CD4-positive, alpha-beta T cell (primary cell): ENCODE measurements around the gene PLET1. TPM values are rescaled to one million over a fixed set of nuclear protein-coding genes. Genes with fewer than 3 reads are reported as not detected.

Experiments used
- ATAC-seq: fragments of 200-7000 bp; cut with Tn5 transposase; one replicate; pipeline ENCODE4 v1.10.0; 2022; ENCODE audit warnings: mild to moderate bottlenecking; ENCODE audit not compliant: poor library complexity
- CTCF ChIA-PET: fragments of 350-600 bp; sonication (Branson Sonifier 250); formaldehyde crosslinking; loops from one replicate; lab custom pipeline; 2021; ENCODE audit warnings: antibody characterized with exemption, inconsistent platforms; lab: Charles Lee
- POLR2A ChIA-PET: fragments of 350-600 bp; sonication (Branson Sonifier 250); formaldehyde crosslinking; loops from one replicate; lab custom pipeline; 2021; ENCODE audit warnings: antibody characterized with exemption, inconsistent platforms; lab: Charles Lee
- DNase-seq, 14 experiments: peaks; one replicate each; pipeline ENCODE4 v3.0.0-alpha.2; 2013 to 2020; ENCODE audit warnings: mixed read lengths in 2 of 14
- H3K27ac ChIP-seq, 2 donors: one replicate each; pipeline versions ENCODE4 v1.5.1 to v1.7.0; 2013; ENCODE audit warnings: low read length in 2 of 2, low read depth in 1 of 2, mild to moderate bottlenecking in 1 of 2
- H3K27me3 ChIP-seq, 2 experiments: 1 replicate in 1 of 2; 2 replicates in 1 of 2; pipeline versions ENCODE4 v1.6.1 to v1.7.0; 2013; ENCODE audit warnings: low read length in 2 of 2, control low read depth in 1 of 2, mild to moderate bottlenecking in 1 of 2, moderate library complexity in 1 of 2; ENCODE audit not compliant: insufficient read depth in 2 of 2, control insufficient read depth in 1 of 2
- H3K36me3 ChIP-seq: one replicate; pipeline ENCODE4 v1.6.1; 2013; ENCODE audit warnings: low read length, control low read depth; ENCODE audit not compliant: insufficient read depth
- H3K4me1 ChIP-seq: one replicate; pipeline ENCODE4 v1.6.1; 2013; ENCODE audit warnings: low read length, control low read depth; ENCODE audit not compliant: insufficient read depth
- H3K4me3 ChIP-seq: one replicate; pipeline ENCODE4 v1.5.1; 2013; ENCODE audit warnings: mild to moderate bottlenecking, low read length, moderate library complexity
- H3K9me3 ChIP-seq, 2 experiments: 1 replicate in 1 of 2; 2 replicates in 1 of 2; pipeline versions ENCODE4 v1.6.1 to v1.7.0; 2013; ENCODE audit warnings: low read length in 2 of 2, mild to moderate bottlenecking in 2 of 2, control low read depth in 1 of 2, moderate library complexity in 1 of 2; ENCODE audit not compliant: control insufficient read depth in 1 of 2, insufficient read depth in 1 of 2
- H3K27ac Mint-ChIP-seq: one replicate; pipeline ENCODE4 v1.8.0; 2020; ENCODE audit warnings: mixed read lengths
- H3K27me3 Mint-ChIP-seq: one replicate; pipeline ENCODE4 v1.8.0; 2021; ENCODE audit warnings: mixed read lengths
- H3K36me3 Mint-ChIP-seq: one replicate; pipeline ENCODE4 v1.8.0; 2021; ENCODE audit warnings: low read depth, mixed read lengths
- H3K4me1 Mint-ChIP-seq: one replicate; pipeline ENCODE4 v1.8.0; 2021; ENCODE audit warnings: low read depth, mixed read lengths
- H3K4me3 Mint-ChIP-seq: one replicate; pipeline ENCODE4 v1.8.0; 2020; ENCODE audit warnings: mild to moderate bottlenecking, mixed read lengths
- H3K9me3 Mint-ChIP-seq: one replicate; pipeline ENCODE4 v1.8.0; 2020; ENCODE audit warnings: mixed read lengths
- CTCF ChIP-seq: fragments of 200-600 bp; IDR thresholded peaks from one replicate; pipeline ENCODE4 v1.8.0; 2022; ENCODE audit warnings: antibody characterized with exemption, mild to moderate bottlenecking
- intact Hi-C, 2 experiments: fragments of 100-400 bp; cut with DNase I in 1 of 2; cut with micrococcal nuclease in 1 of 2; formaldehyde crosslinking; loops; one replicate each; pipeline versions ENCODE4 v1.15.1 to v1.9.0; 2023 to 2025; cut with DNase I, micrococcal nuclease
- total RNA-seq, 174 experiments: library from RNA in 2 of 174; stranded (reverse) in 2 of 174; gene quantifications; one replicate each; pipeline ENCODE4 v1.2.3 and lab custom pipeline; 2021 to 2026

The PLET1 gene
- total RNA-seq, 2 experiments from 2014 or later, result not detected

- Mint-ChIP-seq H3K4me3 (peak overlapping the region; percentile 96), H3K9me3 (no peaks in the 10 kb centered on the region), H3K27ac (no peak overlapping the region), H3K36me3 (peaks cover 71% of the 10 kb centered on the region), H3K27me3 (no peaks in the 10 kb centered on the region), H3K4me1 (peaks cover 20% of the 10 kb centered on the region)
- CTCF ChIA-PET, result interaction anchor here (1.4 to 4.2 kb wide), 2 partner anchors 50 to 51 kb away, joined by 3 to 27 read pairs; no protein-coding TSS in a partner anchor
- ATAC-seq (no peak), DNase-seq (no peak)
- no peaks in the 10 kb centered on the region for H3K9me3 ChIP-seq
- peaks cover 17% of the 10 kb centered on the region for H3K4me1 ChIP-seq
- H3K36me3 ChIP-seq, result peaks cover 33% of the 10 kb centered on the region
- TF ChIP-seq CTCF, result no peak
- no peak overlapping the region for H3K4me3 ChIP-seq
- no peaks in the 10 kb centered on the region for H3K27me3 ChIP-seq
- intact Hi-C loops, result loop anchor here in 1 of 2 experiments (5.0 to 10.0 kb wide), 3 partner anchors 226 to 464 kb away; partner anchors contain the start of gene PPP2R1B
- H3K27ac ChIP-seq, result no peak overlapping the region
- POLR2A ChIA-PET, result no interaction called here
Observed at GRCh38 chr11:112228706-112229105, 32.0 kb downstream of the PLET1 start.

GRCh38 chr11:112227471-112227870 is 33.2 kb downstream of the PLET1 start:
- no peaks in the 10 kb centered on the region for H3K27me3 ChIP-seq
- no peaks in the 10 kb centered on the region for H3K9me3 ChIP-seq
- Mint-ChIP-seq H3K27me3 (no peaks in the 10 kb centered on the region), H3K4me3 (peak overlapping the region; percentile 96), H3K9me3 (no peaks in the 10 kb centered on the region), H3K27ac (peak overlapping the region; percentile 99), H3K4me1 (peaks cover 20% of the 10 kb centered on the region), H3K36me3 (peaks cover 63% of the 10 kb centered on the region)
- peaks cover 17% of the 10 kb centered on the region for H3K4me1 ChIP-seq
- ATAC-seq (no peak), DNase-seq (no peak)
- ChIA-PET POLR2A (no interaction called here), CTCF (interaction anchor here (1.4 to 4.2 kb wide), 2 partner anchors 51 to 53 kb away, joined by 3 to 27 read pairs; no protein-coding TSS in a partner anchor)
- TF ChIP-seq CTCF, result no peak
- peak overlapping the region; percentile 69 for H3K4me3 ChIP-seq
- peaks cover 30% of the 10 kb centered on the region for H3K36me3 ChIP-seq
- no peak overlapping the region for H3K27ac ChIP-seq
- intact Hi-C loops, result loop anchor here in 1 of 2 experiments (2.0 to 10.0 kb wide), 4 partner anchors 227 to 1087 kb away; partner anchors contain the start of genes PPP2R1B and TTC12

- POLR2A ChIA-PET, result interaction anchor here (0.7 to 2.4 kb wide), 5 partner anchors 52 to 1087 kb away, joined by 3 to 18 read pairs (median 5); partner anchors contain the start of genes SDHD, TIMM8B and TTC12
Observed at GRCh38 chr11:112226831-112227401, 33.7 kb downstream of the PLET1 start.

More at GRCh38 chr11:112226831-112227401, 33.7 kb downstream of the PLET1 start:
- Histone ChIP-seq H3K4me3 (peak overlapping the region; percentile 69), H3K36me3 (peaks cover 27% of the 10 kb centered on the region), H3K9me3 (no peaks in the 10 kb centered on the region), H3K27me3 (no peaks in the 10 kb centered on the region), H3K4me1 (peaks cover 17% of the 10 kb centered on the region), H3K27ac (peak overlapping the region; percentile 95 to 96)
- Mint-ChIP-seq H3K27me3 (no peaks in the 10 kb centered on the region), H3K4me3 (peak overlapping the region; percentile 96), H3K36me3 (peaks cover 57% of the 10 kb centered on the region), H3K27ac (peak overlapping the region; percentile 99), H3K4me1 (peaks cover 20% of the 10 kb centered on the region), H3K9me3 (no peaks in the 10 kb centered on the region)
- intact Hi-C loops, result loop anchor here in 1 of 2 experiments (2.0 to 10.0 kb wide), 4 partner anchors 228 to 1088 kb away; partner anchors contain the start of genes PPP2R1B and TTC12
- CTCF ChIA-PET, result interaction anchor here (4.2 kb wide), 1 partner anchor 53 kb away, joined by 27 read pairs; no protein-coding TSS in a partner anchor
- DNase-seq (no peak), ATAC-seq (peak; percentile 71)
- TF ChIP-seq CTCF, result peak; percentile 12
